T-cell (primary cell): Measurements from ENCODE around the gene PCK2. TPM values are rescaled to one million over a fixed set of nuclear protein-coding genes. Genes with fewer than 3 reads are reported as not detected.

ENCODE experiments used
- ATAC-seq, 4 experiments: fragments of 200-7000 bp in 3 of 4; fragments of 150-1000 bp in 1 of 4; cut with Tn5 transposase; replicated peaks in 1 of 4; 1 replicate in 3 of 4; 2 replicates in 1 of 4; pipeline ENCODE4 v1.10.0; 2021; ENCODE audit warnings: moderate library complexity in 3 of 4, mild to moderate bottlenecking in 2 of 4, moderate number of reproducible peaks in 1 of 4
- CTCF ChIA-PET, 2 donors: fragments of 300-600 bp; sonication (Branson Sonifier 250); formaldehyde crosslinking; loops; one replicate each; lab custom pipeline; 2022; ENCODE audit warnings: antibody characterized with exemption in 2 of 2; lab: Charles Lee
- POLR2A ChIA-PET, 2 donors: fragments of 300-600 bp; sonication (Branson Sonifier 250); formaldehyde crosslinking; loops; one replicate each; lab custom pipeline; 2022; ENCODE audit warnings: antibody characterized with exemption in 2 of 2; lab: Charles Lee
- DNase-seq, 35 experiments: peaks; one replicate each; pipeline versions ENCODE4 v3.0.0 to v3.0.0-alpha.2; 2013 to 2023
- H3K27ac ChIP-seq: one replicate; pipeline ENCODE4 v1.5.1; 2013; ENCODE audit warnings: low read length
- H3K27me3 ChIP-seq, 2 experiments: replicated peaks in 1 of 2; 1 replicate in 1 of 2; 2 replicates in 1 of 2; pipeline versions ENCODE4 v1.6.1 to v1.7.0; 2013; ENCODE audit warnings: low read length in 1 of 2, mixed read lengths in 1 of 2; ENCODE audit not compliant: control insufficient read depth in 2 of 2, insufficient read depth in 2 of 2; ENCODE audit errors: extremely low read depth in 1 of 2
- H3K36me3 ChIP-seq, 2 donors: 1 replicate in 1 of 2; 2 replicates in 1 of 2; pipeline versions ENCODE4 v1.6.1 to v1.7.0; 2013; ENCODE audit warnings: low read length in 1 of 2; ENCODE audit not compliant: control insufficient read depth in 2 of 2, insufficient read depth in 1 of 2; ENCODE audit errors: extremely low read depth in 1 of 2
- H3K4me1 ChIP-seq, 2 experiments: 1 replicate in 1 of 2; 2 replicates in 1 of 2; pipeline versions ENCODE4 v1.6.1 to v1.7.0; 2013; ENCODE audit warnings: low read length in 2 of 2, mixed read lengths in 1 of 2; ENCODE audit not compliant: insufficient read depth in 2 of 2, control insufficient read depth in 1 of 2; ENCODE audit errors: extremely low read depth in 1 of 2
- H3K4me3 ChIP-seq, 2 donors: 1 replicate in 1 of 2; 2 replicates in 1 of 2; pipeline versions ENCODE4 v1.5.1 to v1.7.0; 2013; ENCODE audit warnings: mild to moderate bottlenecking in 2 of 2, low read length in 1 of 2, moderate library complexity in 1 of 2; ENCODE audit not compliant: control insufficient read depth in 1 of 2; ENCODE audit errors: extremely low read depth in 1 of 2
- H3K9me3 ChIP-seq: 2 replicates; pipeline ENCODE4 v1.7.0; 2013
- H3K27ac Mint-ChIP-seq, 2 donors: one replicate each; pipeline ENCODE4 v1.8.0; 2020 to 2021; ENCODE audit warnings: mild to moderate bottlenecking in 2 of 2, mixed read lengths in 2 of 2
- H3K27me3 Mint-ChIP-seq, 2 donors: one replicate each; pipeline ENCODE4 v1.8.0; 2021 to 2022; ENCODE audit warnings: mixed read lengths in 2 of 2
- H3K36me3 Mint-ChIP-seq: one replicate; pipeline ENCODE4 v1.8.0; 2021; ENCODE audit warnings: mixed read lengths
- H3K4me1 Mint-ChIP-seq, 3 donors: one replicate each; pipeline ENCODE4 v1.8.0; 2020 to 2022; ENCODE audit warnings: mixed read lengths in 3 of 3, mild to moderate bottlenecking in 1 of 3
- H3K4me3 Mint-ChIP-seq, 3 donors: one replicate each; pipeline ENCODE4 v1.8.0; 2020 to 2022; ENCODE audit warnings: mild to moderate bottlenecking in 3 of 3, mixed read lengths in 3 of 3, moderate library complexity in 3 of 3
- H3K9me3 Mint-ChIP-seq, 3 donors: one replicate each; pipeline ENCODE4 v1.8.0; 2020 to 2022; ENCODE audit warnings: mixed read lengths in 3 of 3
- WGBS: methylation state at CpG from one replicate; pipeline ENCODE4 v1.1.5; 2013; ENCODE audit warnings: missing lambda C conversion rate; ENCODE audit not compliant: insufficient coverage; 5-methylcytosine and 5-hydroxymethylcytosine counted together
- total RNA-seq, 35 experiments: library from RNA in 6 of 35; stranded (reverse) in 6 of 35; fragments of 120-200 nt in 1 of 35; gene quantifications; one replicate each; pipeline versions ENCODE4 v1.2.1 to v1.2.4 and lab custom pipeline; 2013 to 2026

PCK2 gene
- total RNA-seq, 5 donors from 2014 or later (not counting 1 experiment from before 2014, with no cell fraction given), result 11.8 to 35.5 (median 29.4) TPM

GRCh38 chr14:24122416-24122815 is 28.3 kb downstream of the PCK2 start:
- Mint-ChIP-seq H3K9me3 (no peaks in the 10 kb centered on the region), H3K27ac (peak overlapping the region in 1 of 2 donors; percentile 9), H3K4me1 (peaks cover 7 to 13% (median 7%) of the 10 kb centered on the region in 3 donors), H3K36me3 (peaks cover 54% of the 10 kb centered on the region), H3K27me3 (no peaks in the 10 kb centered on the region), H3K4me3 (no peak overlapping the region)
- no peak for DNase-seq
- peak in 1 of 4 experiments; percentile 8 for ATAC-seq
- Histone ChIP-seq H3K36me3 (peaks cover 3 to 69% of the 10 kb centered on the region in 2 donors), H3K27me3 (no peaks in the 10 kb centered on the region), H3K9me3 (no peaks in the 10 kb centered on the region), H3K4me1 (peaks cover 0 to 2% of the 10 kb centered on the region in 2 experiments), H3K27ac (no peak overlapping the region), H3K4me3 (no peak overlapping the region)
- ChIA-PET CTCF (interaction anchor here in 1 of 2 donors (0.7 to 1.7 kb wide), 2 partner anchors 14 to 521 kb away, joined by 3 to 6 read pairs; no protein-coding TSS in a partner anchor), POLR2A (interaction anchor here (0.7 to 1.0 kb wide), 5 partner anchors 11 to 301 kb away, joined by 3 to 6 read pairs (median 4); partner anchors contain the start of gene PSME1 (in 1 of the 2))
- 93% methylated on average over 4 of the region's 4 CpGs for WGBS

- H3K4me3 ChIP-seq, result no peak overlapping the region
- CTCF ChIA-PET, result interaction anchor here in 1 of 2 donors (1.7 kb wide), 1 partner anchor 14 kb away, joined by 6 read pairs; no protein-coding TSS in a partner anchor
- ATAC-seq, result peak in 1 of 4 experiments; percentile 7
These were observed 28.8 kb downstream of the PCK2 start for GRCh38 chr14:24122898-24123297.

DNA sequence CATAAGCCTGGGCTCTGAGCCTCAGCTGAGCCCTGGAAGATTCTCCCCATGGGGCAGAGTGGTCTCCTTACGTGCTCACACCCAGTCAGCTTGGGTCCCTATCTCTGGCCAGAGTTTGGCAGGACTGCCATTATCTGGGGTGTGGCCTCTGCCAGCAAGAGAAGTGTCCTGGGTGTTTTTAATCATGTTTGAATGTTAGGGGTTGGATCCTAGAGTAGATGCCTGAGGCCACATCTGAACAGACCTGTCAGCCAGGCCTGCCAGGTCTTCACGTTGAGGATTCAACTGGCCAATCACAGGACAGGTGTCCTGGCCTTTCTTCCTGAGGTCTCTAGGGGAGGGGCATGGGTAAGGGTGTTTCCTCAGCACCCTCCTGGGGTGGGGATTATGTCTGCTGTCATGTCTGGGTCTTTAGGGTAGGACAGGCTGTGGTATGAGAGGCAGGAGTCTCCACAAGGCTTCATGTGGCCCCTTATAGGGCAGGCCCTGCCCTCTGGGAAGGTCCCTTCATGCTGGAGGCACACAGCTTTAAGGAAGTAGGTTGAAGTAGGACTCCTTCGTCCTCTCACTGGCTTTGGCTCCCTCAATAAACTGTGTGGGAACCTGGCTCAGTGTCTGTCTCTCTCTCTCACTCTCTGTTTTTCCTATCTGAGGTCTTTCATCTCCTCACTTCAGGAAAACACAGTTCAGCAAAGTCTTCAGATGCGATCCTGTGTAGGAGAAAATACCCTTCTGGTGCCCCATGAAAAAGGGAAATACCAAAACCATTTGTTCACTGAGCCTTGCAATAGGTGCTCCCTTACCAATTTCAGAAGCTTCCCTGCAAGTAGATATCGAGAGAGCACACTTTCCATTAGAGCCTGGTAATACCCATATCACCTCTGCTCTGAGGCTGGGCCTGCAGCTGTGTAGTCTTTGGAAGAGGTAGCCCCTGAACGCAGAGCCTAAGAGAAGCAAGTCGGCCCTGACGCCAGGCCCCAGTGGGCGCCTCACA is 29.6 kb downstream of the PCK2 start:
- POLR2A ChIA-PET, result interaction anchor here in 1 of 2 donors (0.6 to 1.1 kb wide), 2 partner anchors 9 to 103 kb away, joined by 3 read pairs; partner anchors contain the start of genes DCAF11 and NRL
- no peaks in the 10 kb centered on the region for H3K9me3 Mint-ChIP-seq
- H3K27me3 Mint-ChIP-seq, result no peaks in the 10 kb centered on the region
- H3K27me3 ChIP-seq, result no peaks in the 10 kb centered on the region
- WGBS, result 90% methylated on average over 6 of the region's 9 CpGs
- peaks cover 0 to 3% (median 2%) of the 10 kb centered on the region in 3 donors for H3K4me1 Mint-ChIP-seq
- peaks cover 41% of the 10 kb centered on the region for H3K36me3 Mint-ChIP-seq
- H3K4me3 ChIP-seq, result no peak overlapping the region
- DNase-seq (no peak), ATAC-seq (peak in 2 of 4 experiments; percentile 16 to 22)
- no peak overlapping the region for H3K4me3 Mint-ChIP-seq
- H3K27ac ChIP-seq, result no peak overlapping the region
- peak overlapping the region in 1 of 2 donors; percentile 22 for H3K27ac Mint-ChIP-seq
- H3K9me3 ChIP-seq, result no peaks in the 10 kb centered on the region
- H3K4me1 ChIP-seq, result no peaks in the 10 kb centered on the region
- peaks cover 3 to 56% of the 10 kb centered on the region in 2 donors for H3K36me3 ChIP-seq
- CTCF ChIA-PET, result no interaction called here

More at GRCh38 chr14:24122898-24123297, 28.8 kb downstream of the PCK2 start:
- Mint-ChIP-seq H3K27ac (peak overlapping the region in 1 of 2 donors; percentile 22), H3K27me3 (no peaks in the 10 kb centered on the region), H3K4me3 (no peak overlapping the region), H3K9me3 (no peaks in the 10 kb centered on the region), H3K36me3 (peaks cover 49% of the 10 kb centered on the region), H3K4me1 (peaks cover 3 to 9% (median 7%) of the 10 kb centered on the region in 3 donors)
- Histone ChIP-seq H3K27ac (no peak overlapping the region), H3K27me3 (no peaks in the 10 kb centered on the region), H3K9me3 (no peaks in the 10 kb centered on the region), H3K4me1 (no peaks in the 10 kb centered on the region), H3K36me3 (peaks cover 3 to 65% of the 10 kb centered on the region in 2 donors)
- no peak for DNase-seq
- POLR2A ChIA-PET, result interaction anchor here (0.9 to 1.1 kb wide), 4 partner anchors 8 to 301 kb away, joined by 3 to 4 read pairs (median 3); partner anchors contain the start of genes DCAF11 (in 1 of the 2), NRL (in 1 of the 2) and PSME1 (in 1 of the 2)
- 97% methylated on average over 5 of the region's 8 CpGs for WGBS

DNA sequence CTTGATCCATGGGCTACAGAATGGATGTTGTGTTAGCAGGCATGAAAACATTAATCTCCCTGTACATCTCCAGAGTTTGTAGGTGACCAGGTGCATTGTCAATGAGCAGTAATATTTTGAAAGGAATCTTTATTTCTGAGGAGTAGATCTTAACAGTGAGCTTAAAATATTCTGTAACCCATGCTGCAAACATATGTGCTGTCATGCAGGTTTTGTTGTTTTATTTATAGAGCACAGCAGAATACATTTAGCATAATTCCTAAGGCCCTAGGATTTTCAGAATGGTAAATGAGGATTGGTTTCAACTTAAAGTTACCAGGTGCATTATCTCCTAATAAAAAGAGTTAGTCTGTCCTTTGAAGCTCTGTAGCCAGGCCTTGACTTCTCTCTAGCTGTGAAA is 32.8 kb downstream of the PCK2 start:
- Histone ChIP-seq H3K27ac (no peak overlapping the region), H3K36me3 (peaks cover 3 to 25% of the 10 kb centered on the region in 2 donors), H3K4me3 (no peak overlapping the region), H3K27me3 (no peaks in the 10 kb centered on the region), H3K4me1 (peaks cover 2 to 5% of the 10 kb centered on the region in 2 experiments), H3K9me3 (no peaks in the 10 kb centered on the region)
- peaks cover 19% of the 10 kb centered on the region for H3K36me3 Mint-ChIP-seq
- no peaks in the 10 kb centered on the region for H3K9me3 Mint-ChIP-seq
- ATAC-seq (no peak), DNase-seq (no peak)
- POLR2A ChIA-PET, result interaction anchor here (0.7 to 2.0 kb wide), 6 partner anchors 9 to 949 kb away, joined by 5 to 11 read pairs (median 6); partner anchors contain the start of genes DCAF11 (in 1 of the 2) and NRL (in 1 of the 2)
- CTCF ChIA-PET, result interaction anchor here in 1 of 2 donors (0.6 kb wide), 1 partner anchor 537 kb away, joined by 12 read pairs; no protein-coding TSS in a partner anchor
- no peak overlapping the region for H3K4me3 Mint-ChIP-seq
- H3K4me1 Mint-ChIP-seq, result peaks cover 4 to 12% (median 7%) of the 10 kb centered on the region in 3 donors
- no peak overlapping the region for H3K27ac Mint-ChIP-seq
- no peaks in the 10 kb centered on the region for H3K27me3 Mint-ChIP-seq

DNA sequence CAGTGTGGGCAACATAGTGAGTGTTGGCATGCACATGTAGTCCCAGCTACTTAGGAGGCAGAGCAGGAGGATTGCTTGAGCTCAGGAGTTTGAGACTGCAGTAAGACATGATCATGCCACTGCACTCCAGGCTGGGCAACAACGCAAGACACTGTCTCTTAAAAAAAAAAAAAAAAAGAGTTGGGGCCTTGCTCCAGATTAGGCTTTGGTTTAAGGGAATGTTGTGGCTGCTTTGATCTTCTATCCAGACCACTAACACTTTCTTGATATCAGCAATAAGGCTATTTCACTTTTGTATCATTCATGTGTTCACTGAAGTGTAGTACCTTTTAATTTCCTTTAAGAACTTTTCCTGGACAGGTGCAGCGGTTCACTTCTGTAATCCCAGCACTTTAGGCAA is 33.6 kb downstream of the PCK2 start:
- POLR2A ChIA-PET, result interaction anchor here (0.7 to 0.8 kb wide), 3 partner anchors 10 to 19 kb away, joined by 5 to 7 read pairs (median 6); no protein-coding TSS in a partner anchor
- Histone ChIP-seq H3K4me1 (peaks cover 3 to 12% of the 10 kb centered on the region in 2 experiments), H3K36me3 (peaks cover 3 to 18% of the 10 kb centered on the region in 2 donors), H3K27ac (no peak overlapping the region), H3K9me3 (no peaks in the 10 kb centered on the region), H3K4me3 (no peak overlapping the region), H3K27me3 (no peaks in the 10 kb centered on the region)
- Mint-ChIP-seq H3K4me1 (peaks cover 11 to 19% (median 15%) of the 10 kb centered on the region in 3 donors), H3K4me3 (no peak overlapping the region), H3K9me3 (no peaks in the 10 kb centered on the region), H3K27ac (no peak overlapping the region), H3K36me3 (peaks cover 16% of the 10 kb centered on the region), H3K27me3 (no peaks in the 10 kb centered on the region)
- CTCF ChIA-PET, result interaction anchor here in 1 of 2 donors (0.6 kb wide), 1 partner anchor 537 kb away, joined by 12 read pairs; no protein-coding TSS in a partner anchor
- 89% methylated on average over 1 of the region's 2 CpGs for WGBS
- ATAC-seq, result no peak
- DNase-seq, result no peak
